ENCODE measurements around the gene CFAP74. TPM values are rescaled to one million over a fixed set of nuclear protein-coding genes. Genes with fewer than 3 reads are reported as not detected.

CFAP74 gene
- total and polyA plus RNA-seq, 2 donors (not counting 3 experiments of a cell fraction or from before 2014, with no cell fraction given): not detected

DNA sequence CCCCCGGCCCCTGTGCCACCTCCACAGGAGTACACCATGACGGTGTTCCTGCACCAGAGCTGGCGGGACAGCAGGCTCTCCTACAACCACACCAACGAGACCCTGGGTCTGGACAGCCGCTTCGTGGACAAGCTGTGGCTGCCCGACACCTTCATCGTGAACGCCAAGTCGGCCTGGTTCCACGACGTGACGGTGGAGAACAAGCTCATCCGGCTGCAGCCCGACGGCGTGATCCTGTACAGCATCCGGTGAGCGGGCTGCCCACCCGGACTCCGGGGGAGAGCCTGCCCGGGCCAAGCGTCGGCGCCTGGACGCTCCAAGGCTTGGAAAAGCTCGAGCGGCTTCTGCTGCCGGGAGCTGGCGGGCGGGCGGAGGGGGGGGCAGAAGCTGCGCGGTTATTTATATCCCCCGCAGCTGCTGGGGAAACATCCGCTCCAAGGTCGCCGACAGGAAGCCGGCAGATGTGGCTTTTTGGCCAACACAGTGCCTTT, 21.9 kb upstream of the CFAP74 start:
- dilution Hi-C loops (cut with MboI; ENCODE audit: extremely low pct_ligation_motif_present, low sequenced_read_pairs) (no loop called here), intact Hi-C loops (cut with micrococcal nuclease) (no loop called here)
- no peak overlapping the region for H3K4me3 ChIP-seq (replicated peaks in 1 of 3; ENCODE audit: insufficient read depth in 1 of 3, low read depth in 1 of 3, low read length in 3 of 3)
- H3K36me3 ChIP-seq (ENCODE audit: control insufficient read depth in 2 of 2, extremely low read depth in 1 of 2, insufficient read depth in 2 of 2, low read length in 2 of 2): no peaks in the 10 kb centered on the region
- no peak overlapping the region for H3K27ac ChIP-seq (ENCODE audit: insufficient read depth, low read depth, low read length)
- FAIRE-seq (no peak), DNase-seq (ENCODE audit: low read depth, low spot score) (no peak)
- no peaks in the 10 kb centered on the region for H3K79me2 ChIP-seq (ENCODE audit: control insufficient read depth, insufficient read depth, low read length)
- no peak overlapping the region for H3K9ac ChIP-seq (replicated peaks; ENCODE audit: extremely low read depth, insufficient read depth, low read length)
- H4K20me1 ChIP-seq (replicated peaks; ENCODE audit: control insufficient read depth, extremely low read depth, insufficient read depth, low read length): no peaks in the 10 kb centered on the region
- H3K27me3 ChIP-seq (ENCODE audit: control insufficient read depth in 2 of 2, insufficient read depth in 2 of 2, low read length in 2 of 2): peaks cover 2 to 4% of the 10 kb centered on the region in 2 experiments
- no peaks in the 10 kb centered on the region for H3K9me3 ChIP-seq (replicated peaks; ENCODE audit: control insufficient read depth, insufficient read depth, low read length)
- ChIA-PET CTCF (no interaction called here), POLR2A (no interaction called here)
- no peaks in the 10 kb centered on the region for H3K4me1 ChIP-seq (ENCODE audit: control insufficient read depth, extremely low read depth, insufficient read depth, low read length)
- BruUV-seq (replicated peaks): no TSS peak
- TF ChIP-seq POLR2AphosphoS5 (IDR thresholded peaks at IDR 0.05; ENCODE audit: insufficient read depth, low read depth, low read length): no peak
- TF ChIP-seq FOS (IDR thresholded peaks at IDR 0.05; ENCODE audit: borderline replicate concordance, insufficient read depth, low read length): no peak
- no peak for TF ChIP-seq GATA2 (IDR thresholded peaks at IDR 0.05; ENCODE audit: insufficient read depth, insufficient read length, low read depth, low read length)
- no peak for TF ChIP-seq EZH2 (IDR thresholded peaks at IDR 0.05; ENCODE audit: borderline replicate concordance, low read depth, low read length, severe bottlenecking)
- TF ChIP-seq, protein P1, sequence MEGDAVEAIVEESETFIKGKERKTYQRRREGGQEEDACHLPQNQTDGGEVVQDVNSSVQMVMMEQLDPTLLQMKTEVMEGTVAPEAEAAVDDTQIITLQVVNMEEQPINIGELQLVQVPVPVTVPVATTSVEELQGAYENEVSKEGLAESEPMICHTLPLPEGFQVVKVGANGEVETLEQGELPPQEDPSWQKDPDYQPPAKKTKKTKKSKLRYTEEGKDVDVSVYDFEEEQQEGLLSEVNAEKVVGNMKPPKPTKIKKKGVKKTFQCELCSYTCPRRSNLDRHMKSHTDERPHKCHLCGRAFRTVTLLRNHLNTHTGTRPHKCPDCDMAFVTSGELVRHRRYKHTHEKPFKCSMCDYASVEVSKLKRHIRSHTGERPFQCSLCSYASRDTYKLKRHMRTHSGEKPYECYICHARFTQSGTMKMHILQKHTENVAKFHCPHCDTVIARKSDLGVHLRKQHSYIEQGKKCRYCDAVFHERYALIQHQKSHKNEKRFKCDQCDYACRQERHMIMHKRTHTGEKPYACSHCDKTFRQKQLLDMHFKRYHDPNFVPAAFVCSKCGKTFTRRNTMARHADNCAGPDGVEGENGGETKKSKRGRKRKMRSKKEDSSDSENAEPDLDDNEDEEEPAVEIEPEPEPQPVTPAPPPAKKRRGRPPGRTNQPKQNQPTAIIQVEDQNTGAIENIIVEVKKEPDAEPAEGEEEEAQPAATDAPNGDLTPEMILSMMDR (IDR thresholded peaks at IDR 0.05; ENCODE audit: extremely low read depth in 1 of 2, insufficient read depth in 1 of 2, low read depth in 1 of 2, low read length in 2 of 2): no peak
- H3K4me2 ChIP-seq (ENCODE audit: insufficient read depth, low read length): no peak overlapping the region
- no peak overlapping the region for H2AFZ ChIP-seq (ENCODE audit: low read depth, low read length)
- H3K9me1 ChIP-seq (replicated peaks; ENCODE audit: control insufficient read depth, extremely low read depth, insufficient read depth, low read length): no peaks in the 10 kb centered on the region

DNA sequence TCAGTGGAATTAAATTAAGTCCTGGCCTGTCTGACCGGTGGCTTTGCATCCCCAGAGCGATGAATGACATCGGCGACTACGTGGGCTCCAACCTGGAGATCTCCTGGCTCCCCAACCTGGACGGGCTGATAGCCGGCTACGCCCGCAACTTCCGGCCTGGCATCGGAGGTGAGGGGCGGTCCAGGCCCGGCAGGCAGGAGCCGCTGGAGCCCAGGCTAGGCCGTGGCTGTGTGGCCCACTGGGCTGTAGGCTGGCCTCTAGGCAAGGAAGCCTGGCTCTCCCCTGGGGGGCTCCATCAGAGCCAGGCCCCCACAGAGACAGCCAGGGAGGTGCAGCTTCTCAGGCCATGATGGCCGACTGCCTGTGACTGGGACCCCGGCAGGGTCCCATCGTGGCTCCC, 21.3 kb upstream of the CFAP74 start:
- no peak overlapping the region for H2AFZ ChIP-seq (ENCODE audit: low read depth, low read length)
- H3K9ac ChIP-seq (replicated peaks; ENCODE audit: extremely low read depth, insufficient read depth, low read length): no peak overlapping the region
- POLR2A ChIA-PET: no interaction called here
- no peak overlapping the region for H3K4me2 ChIP-seq (ENCODE audit: insufficient read depth, low read length)
- no peak for FAIRE-seq
- TF ChIP-seq, protein P2, sequence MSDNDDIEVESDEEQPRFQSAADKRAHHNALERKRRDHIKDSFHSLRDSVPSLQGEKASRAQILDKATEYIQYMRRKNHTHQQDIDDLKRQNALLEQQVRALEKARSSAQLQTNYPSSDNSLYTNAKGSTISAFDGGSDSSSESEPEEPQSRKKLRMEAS (IDR thresholded peaks at IDR 0.05; ENCODE audit: insufficient read depth, insufficient read length): no peak
- TF ChIP-seq JUN (IDR thresholded peaks at IDR 0.05; ENCODE audit: borderline replicate concordance, insufficient read depth, insufficient read length, low read depth) (no peak), EZH2 (IDR thresholded peaks at IDR 0.05; ENCODE audit: borderline replicate concordance, low read depth, low read length, severe bottlenecking) (no peak), GATA2 (IDR thresholded peaks at IDR 0.05; ENCODE audit: insufficient read depth, insufficient read length, low read depth, low read length) (no peak), POLR2A (IDR thresholded peaks at IDR 0.05; ENCODE audit: low read depth, low read length) (no peak), MYC (IDR thresholded peaks at IDR 0.05; ENCODE audit: low read depth, low read length) (no peak), FOS (IDR thresholded peaks at IDR 0.05; ENCODE audit: borderline replicate concordance, insufficient read depth, low read length) (no peak), POLR2AphosphoS5 (IDR thresholded peaks at IDR 0.05; ENCODE audit: insufficient read depth, low read depth, low read length) (no peak)
- TF ChIP-seq, protein P1 (IDR thresholded peaks at IDR 0.05; ENCODE audit: extremely low read depth in 1 of 2, insufficient read depth in 1 of 2, low read depth in 1 of 2, low read length in 2 of 2): no peak
- no peak for DNase-seq (ENCODE audit: low read depth, low spot score)
- no peaks in the 10 kb centered on the region for H3K36me3 ChIP-seq (ENCODE audit: control insufficient read depth in 2 of 2, extremely low read depth in 1 of 2, insufficient read depth in 2 of 2, low read length in 2 of 2)
- no TSS peak for BruUV-seq (replicated peaks)
- no peaks in the 10 kb centered on the region for H3K9me1 ChIP-seq (replicated peaks; ENCODE audit: control insufficient read depth, extremely low read depth, insufficient read depth, low read length)
- no peaks in the 10 kb centered on the region for H3K79me2 ChIP-seq (ENCODE audit: control insufficient read depth, insufficient read depth, low read length)
- H3K9me3 ChIP-seq (replicated peaks; ENCODE audit: control insufficient read depth, insufficient read depth, low read length): no peaks in the 10 kb centered on the region
- H3K4me3 ChIP-seq (replicated peaks in 1 of 3; ENCODE audit: insufficient read depth in 1 of 3, low read depth in 1 of 3, low read length in 3 of 3): no peak overlapping the region
- H4K20me1 ChIP-seq (replicated peaks; ENCODE audit: control insufficient read depth, extremely low read depth, insufficient read depth, low read length): no peaks in the 10 kb centered on the region
- H3K27ac ChIP-seq (ENCODE audit: insufficient read depth, low read depth, low read length): no peak overlapping the region
- dilution Hi-C loops (cut with MboI; ENCODE audit: extremely low pct_ligation_motif_present, low sequenced_read_pairs): no loop called here
- H3K27me3 ChIP-seq (ENCODE audit: control insufficient read depth in 2 of 2, insufficient read depth in 2 of 2, low read length in 2 of 2): peaks cover 8 to 11% of the 10 kb centered on the region in 2 experiments
- intact Hi-C loops (cut with micrococcal nuclease): no loop called here
- CTCF ChIA-PET: no interaction called here
- H3K4me1 ChIP-seq (ENCODE audit: control insufficient read depth, extremely low read depth, insufficient read depth, low read length): no peaks in the 10 kb centered on the region

Data from endothelial cell of umbilical vein (primary cell).